Cardiac muscle cell (in vitro differentiated cells and primary cell): Measurements from ENCODE around the gene FLNA. TPM values are rescaled to one million over a fixed set of nuclear protein-coding genes. Genes with fewer than 3 reads are reported as not detected.
A peak's percentile ranks its signal among the peaks of the same experiment; 100 is the strongest.

Experiments
- DNase-seq, 2 donors: peaks; one replicate each; pipeline versions ENCODE4 v3.0.0 to v3.0.0-alpha.2; 2010 to 2017; ENCODE audit warnings: low read depth in 1 of 2, low spot score in 1 of 2
- H3K27ac ChIP-seq: fragments of 200-600 bp; sonication (generic); 2 replicates; pipeline ENCODE4 v1.5.1; 2016
- H3K27me3 ChIP-seq: fragments of 200-600 bp; sonication (generic); 2 replicates; pipeline ENCODE4 v1.6.0; 2016; ENCODE audit warnings: control low read depth
- H3K36me3 ChIP-seq: fragments of 200-600 bp; sonication (generic); 2 replicates; pipeline ENCODE4 v1.5.1; 2016; ENCODE audit warnings: control low read depth
- H3K4me1 ChIP-seq: fragments of 200-600 bp; sonication (generic); 2 replicates; pipeline ENCODE4 v1.8.1; 2017; ENCODE audit warnings: low read depth, mild to moderate bottlenecking, mixed run types
- H3K4me3 ChIP-seq: fragments of 200-600 bp; sonication (generic); 2 replicates; pipeline ENCODE4 v1.5.1; 2016; ENCODE audit warnings: mild to moderate bottlenecking
- H3K9me3 ChIP-seq: fragments of 200-600 bp; sonication (generic); 2 replicates; pipeline ENCODE4 v1.5.1; 2017; ENCODE audit warnings: low read depth, mild to moderate bottlenecking, control low read depth
- polyA plus RNA-seq: library from polyadenylated mRNA; unstranded; fragments of >200 nt; fragmentation: Nextera tagmentation; extraction: Ambion mirVana; gene quantifications from 2 replicates; pipeline ENCODE4 v1.2.1, GENCODE V29; 2016
- total RNA-seq: library from RNA; depleted of rRNA; stranded (reverse); fragments of >200 nt; gene quantifications from 2 replicates; pipeline ENCODE4 v1.2.3, GENCODE V29; 2016
- TF ChIP-seq, protein P1 (sequence below): IDR thresholded peaks from 2 replicates; pipeline ENCODE4 v1.5.1; 2012; ENCODE audit warnings: low read depth, mild to moderate bottlenecking, low read length

The FLNA gene
- total and polyA plus RNA-seq, 2 experiments from 2014 or later: 341 to 447 TPM

DNA sequence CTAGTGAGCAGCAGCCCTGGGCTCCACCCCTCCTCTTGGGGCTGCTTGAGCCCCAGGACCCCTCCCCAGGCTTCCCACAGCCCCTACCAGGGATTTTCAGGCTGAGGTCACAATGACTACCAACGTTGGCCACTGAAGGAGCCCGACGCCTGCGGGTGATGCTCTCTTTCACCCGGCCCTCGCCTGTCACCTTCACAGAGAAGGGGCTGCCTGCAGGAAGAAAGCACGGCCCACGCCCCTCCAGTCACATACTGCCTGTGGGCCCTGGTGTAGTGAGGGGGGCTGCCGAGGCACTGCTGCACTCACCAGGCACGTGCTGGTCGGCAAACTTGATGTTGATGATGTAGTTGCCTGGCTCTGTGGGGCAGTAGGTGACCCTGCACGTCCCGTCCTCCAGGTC lies 22.0 kb downstream of the FLNA start:
- DNase-seq: peak in 1 of 2 donors; percentile 0
- Histone ChIP-seq H3K4me1 (no peaks in the 10 kb centered on the region), H3K27ac (no peak overlapping the region), H3K27me3 (no peaks in the 10 kb centered on the region), H3K9me3 (no peaks in the 10 kb centered on the region), H3K4me3 (no peak overlapping the region), H3K36me3 (peaks cover 38% of the 10 kb centered on the region)
- TF ChIP-seq, protein P1, sequence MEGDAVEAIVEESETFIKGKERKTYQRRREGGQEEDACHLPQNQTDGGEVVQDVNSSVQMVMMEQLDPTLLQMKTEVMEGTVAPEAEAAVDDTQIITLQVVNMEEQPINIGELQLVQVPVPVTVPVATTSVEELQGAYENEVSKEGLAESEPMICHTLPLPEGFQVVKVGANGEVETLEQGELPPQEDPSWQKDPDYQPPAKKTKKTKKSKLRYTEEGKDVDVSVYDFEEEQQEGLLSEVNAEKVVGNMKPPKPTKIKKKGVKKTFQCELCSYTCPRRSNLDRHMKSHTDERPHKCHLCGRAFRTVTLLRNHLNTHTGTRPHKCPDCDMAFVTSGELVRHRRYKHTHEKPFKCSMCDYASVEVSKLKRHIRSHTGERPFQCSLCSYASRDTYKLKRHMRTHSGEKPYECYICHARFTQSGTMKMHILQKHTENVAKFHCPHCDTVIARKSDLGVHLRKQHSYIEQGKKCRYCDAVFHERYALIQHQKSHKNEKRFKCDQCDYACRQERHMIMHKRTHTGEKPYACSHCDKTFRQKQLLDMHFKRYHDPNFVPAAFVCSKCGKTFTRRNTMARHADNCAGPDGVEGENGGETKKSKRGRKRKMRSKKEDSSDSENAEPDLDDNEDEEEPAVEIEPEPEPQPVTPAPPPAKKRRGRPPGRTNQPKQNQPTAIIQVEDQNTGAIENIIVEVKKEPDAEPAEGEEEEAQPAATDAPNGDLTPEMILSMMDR: no peak

DNA sequence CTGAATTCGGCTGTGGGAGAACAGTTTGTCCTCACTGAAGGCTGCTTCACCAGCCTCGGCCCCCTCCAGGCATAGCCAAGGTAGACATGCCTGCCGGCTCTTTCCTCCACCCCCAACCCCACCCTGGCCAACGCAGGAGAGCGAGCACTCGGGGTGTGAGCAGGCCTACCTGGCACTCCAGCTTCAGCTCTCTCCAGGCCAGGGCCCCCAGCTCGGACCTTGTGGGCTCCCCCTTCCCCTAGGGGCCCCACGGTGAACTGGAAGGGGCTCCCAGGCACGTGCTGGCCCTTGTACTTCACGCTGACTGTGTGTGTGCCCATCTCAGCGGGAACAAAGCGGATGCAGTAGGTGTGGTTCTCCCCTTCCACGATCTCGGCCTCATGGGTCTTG lies 22.4 kb downstream of the FLNA start:
- Histone ChIP-seq H3K27ac (peak overlapping the region; percentile 45), H3K4me3 (no peak overlapping the region), H3K9me3 (no peaks in the 10 kb centered on the region), H3K27me3 (no peaks in the 10 kb centered on the region), H3K4me1 (no peaks in the 10 kb centered on the region), H3K36me3 (peaks cover 34% of the 10 kb centered on the region)
- peak; percentile 0 to 1 for DNase-seq
- TF ChIP-seq, protein P1: no peak

DNA sequence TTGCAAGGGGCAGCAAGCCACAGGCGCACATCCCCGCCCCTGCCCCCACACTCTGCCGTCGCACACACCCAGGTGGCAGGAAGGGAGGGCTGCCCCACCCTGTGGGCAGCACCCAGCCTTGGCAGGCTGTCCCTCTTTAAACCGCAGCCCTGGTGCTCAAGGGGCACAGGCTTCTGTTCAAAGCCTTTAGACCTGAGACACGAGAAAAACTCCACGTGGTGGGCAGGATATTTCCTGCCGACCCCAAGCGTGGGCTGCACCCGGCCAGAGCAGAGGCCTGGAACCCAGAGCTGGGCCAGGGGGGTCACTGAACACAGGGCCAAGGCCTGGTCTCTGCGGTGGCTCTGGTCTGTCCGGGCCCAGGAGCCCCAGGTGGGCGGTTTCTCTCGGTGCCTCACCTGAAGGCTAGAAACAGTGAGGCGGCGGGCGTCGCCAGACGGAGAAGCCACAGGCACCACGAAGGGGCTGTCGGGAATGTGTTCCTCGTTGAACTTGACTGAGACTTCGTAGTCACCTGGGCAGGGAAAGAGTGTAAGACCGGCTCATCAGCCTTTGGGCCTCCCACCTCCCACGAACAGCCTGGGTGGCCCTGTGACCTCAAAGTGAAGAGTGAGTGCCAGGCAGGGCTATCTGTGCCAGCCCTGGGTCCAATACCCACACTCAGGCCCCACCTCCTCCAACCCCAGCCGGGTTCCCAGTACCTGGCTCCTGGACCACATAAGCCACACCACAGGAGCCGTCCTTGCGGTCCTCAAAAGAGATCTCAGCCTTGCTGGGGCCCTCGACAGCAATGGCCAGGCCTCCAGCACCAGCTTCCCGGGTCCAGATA lies 23.0 kb downstream of the FLNA start:
- peaks cover 31% of the 10 kb centered on the region for H3K36me3 ChIP-seq
- H3K27ac ChIP-seq: peak overlapping the region; percentile 45
- TF ChIP-seq, protein P1: no peak
- DNase-seq: peak in 1 of 2 donors; percentile 0
- H3K4me1 ChIP-seq: no peaks in the 10 kb centered on the region
- H3K4me3 ChIP-seq: no peak overlapping the region
- H3K9me3 ChIP-seq: no peaks in the 10 kb centered on the region
- H3K27me3 ChIP-seq: no peaks in the 10 kb centered on the region

DNA sequence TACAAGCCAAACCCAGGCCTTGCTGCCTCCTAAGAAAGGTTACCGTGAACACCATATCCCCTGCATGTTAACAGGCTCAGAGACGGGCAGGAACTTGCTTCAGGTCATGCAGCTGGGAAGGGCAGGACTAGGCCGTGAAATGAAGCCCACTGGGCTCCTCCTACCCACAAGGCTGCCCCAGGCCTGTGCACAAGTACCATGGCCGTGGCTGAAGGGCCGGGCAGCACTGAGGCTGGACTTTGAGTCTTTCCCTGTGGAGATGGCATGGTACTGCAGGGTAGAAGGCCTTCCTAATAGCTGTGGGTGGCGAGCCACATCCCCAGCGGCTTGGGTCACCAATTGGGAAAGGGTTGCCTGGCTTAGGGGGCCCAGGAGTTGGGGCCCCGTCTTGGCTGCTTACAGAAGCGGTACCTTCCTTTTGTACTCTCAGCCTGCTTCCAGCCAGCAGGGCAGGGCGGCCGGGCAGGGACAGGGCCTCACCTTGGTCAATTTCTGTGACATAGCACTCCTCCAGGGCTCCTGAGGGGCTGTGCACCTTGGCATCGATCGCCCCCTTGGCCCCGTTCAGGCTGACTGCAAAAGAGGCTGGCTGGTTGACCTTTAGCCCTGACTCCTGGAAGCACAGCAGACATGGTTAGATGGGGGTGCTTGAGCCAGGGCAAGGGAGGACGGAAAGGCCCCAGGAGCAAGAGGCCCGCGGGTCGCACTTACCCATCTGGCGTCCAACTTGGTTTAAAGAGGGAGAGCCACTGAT lies 23.8 kb downstream of the FLNA start:
- TF ChIP-seq, protein P1: no peak
- no peaks in the 10 kb centered on the region for H3K4me1 ChIP-seq
- no peaks in the 10 kb centered on the region for H3K27me3 ChIP-seq
- no peaks in the 10 kb centered on the region for H3K9me3 ChIP-seq
- peak overlapping the region; percentile 45 for H3K27ac ChIP-seq
- H3K36me3 ChIP-seq: peaks cover 31% of the 10 kb centered on the region
- DNase-seq: peak; percentile 0 to 6
- H3K4me3 ChIP-seq: no peak overlapping the region

DNA sequence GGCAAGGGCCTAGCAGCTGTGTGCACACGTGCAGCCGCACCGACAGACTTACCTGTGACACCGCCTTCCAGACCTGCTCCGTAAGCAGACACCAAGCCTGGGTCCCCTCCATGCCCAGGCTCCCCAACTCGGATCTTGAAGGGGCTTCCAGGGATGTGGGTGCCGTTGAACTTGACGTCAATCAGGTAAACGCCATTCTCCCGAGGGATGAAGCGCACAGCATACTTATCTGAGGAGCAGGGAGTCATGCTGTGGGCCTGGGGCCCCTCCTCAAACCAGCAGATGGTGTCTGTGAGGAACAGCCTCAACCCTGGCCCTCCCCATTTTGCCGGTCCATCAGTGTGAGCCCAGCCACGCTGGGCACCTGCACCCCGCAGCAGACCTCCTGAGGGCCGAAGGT lies 24.5 kb downstream of the FLNA start:
- Histone ChIP-seq H3K36me3 (peaks cover 29% of the 10 kb centered on the region), H3K27me3 (no peaks in the 10 kb centered on the region), H3K4me1 (no peaks in the 10 kb centered on the region), H3K9me3 (no peaks in the 10 kb centered on the region), H3K4me3 (no peak overlapping the region), H3K27ac (no peak overlapping the region)
- TF ChIP-seq, protein P1: no peak
- DNase-seq: peak; percentile 0 to 3
